ENCODE results near the gene ATP11C. TPM values are rescaled to one million over a fixed set of nuclear protein-coding genes. Genes with fewer than 3 reads are reported as not detected.

ATP11C gene
- polyA plus RNA-seq, 3 donors = 1.6 to 6.7 (median 2.5) TPM

DNA sequence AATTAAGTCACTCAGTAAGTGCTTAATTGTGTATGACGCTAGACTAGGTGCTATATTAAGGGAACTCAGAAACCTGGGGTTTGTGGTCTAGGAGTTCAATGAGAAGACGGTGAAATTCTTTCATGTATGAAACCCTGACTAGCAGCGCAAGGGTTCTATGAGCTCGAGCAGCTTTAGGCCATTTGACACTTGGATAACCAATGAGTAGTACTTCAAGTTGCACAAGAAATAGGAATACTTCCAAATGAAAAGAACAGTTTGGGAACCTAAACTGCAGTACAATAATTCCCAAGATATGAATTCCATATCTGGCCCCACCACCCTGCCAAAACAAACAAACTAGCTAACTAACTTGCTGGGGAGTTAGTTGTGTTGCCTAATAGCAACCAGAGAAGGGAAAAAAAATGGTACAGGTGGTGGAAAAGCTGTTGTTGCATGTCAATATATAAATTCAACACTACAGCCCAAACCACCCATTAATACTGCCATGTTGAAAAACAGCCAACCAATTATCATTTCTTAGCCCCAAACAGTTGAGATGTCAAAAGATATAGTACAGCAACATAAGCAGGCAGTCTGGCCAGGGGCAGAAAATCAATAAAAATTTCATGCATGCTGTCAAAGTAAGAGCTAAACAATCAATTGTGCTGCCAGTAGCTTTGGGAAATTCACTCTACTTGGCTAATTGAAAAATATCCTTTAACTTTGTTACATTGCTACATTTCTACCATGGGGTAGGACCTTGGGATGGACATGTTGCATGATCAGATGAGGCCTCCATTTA lies 170.3 kb downstream of the ATP11C start:
- Mint-ChIP-seq H3K27ac (no peak overlapping the region), H3K9me3 (no peaks in the 10 kb centered on the region), H3K4me3 (no peak overlapping the region), H3K4me1 (no peaks in the 10 kb centered on the region), H3K36me3 (peaks cover 0 to 22% of the 10 kb centered on the region in 2 donors), H3K27me3 (ENCODE audit: low read depth in 3 of 3) (peaks cover 0 to 3% (median 1%) of the 10 kb centered on the region in 3 donors)
- intact Hi-C loops (cut with micrococcal nuclease) = no loop called here
- Histone ChIP-seq H3K36me3 (replicated peaks in 1 of 2; ENCODE audit: control insufficient read depth in 1 of 2, insufficient read depth in 2 of 2, low read length in 2 of 2) (peaks cover 4 to 16% of the 10 kb centered on the region in 2 donors), H3K9me3 (replicated peaks in 1 of 2; ENCODE audit: control insufficient read depth in 1 of 2, insufficient read depth in 1 of 2, low read length in 2 of 2) (no peaks in the 10 kb centered on the region), H3K9ac (ENCODE audit: insufficient read depth, low read length, poor library complexity, severe bottlenecking) (no peak overlapping the region), H3K27ac (ENCODE audit: low read depth in 1 of 2, low read length in 2 of 2) (no peak overlapping the region), H3K4me2 (replicated peaks; ENCODE audit: extremely low read depth, low read length, poor library complexity, severe bottlenecking) (no peak overlapping the region), H2AFZ (ENCODE audit: insufficient read depth, low read depth, low read length, poor library complexity, severe bottlenecking) (no peak overlapping the region), H4K20me1 (ENCODE audit: insufficient read depth, low read length) (no peaks in the 10 kb centered on the region), H3K4me3 (replicated peaks in 1 of 3; ENCODE audit: low read depth in 2 of 3, low read length in 3 of 3) (no peak overlapping the region), H3K79me2 (ENCODE audit: insufficient read depth, low read length) (no peaks in the 10 kb centered on the region), H3K27me3 (ENCODE audit: control insufficient read depth in 2 of 2, insufficient read depth in 2 of 2, low read length in 2 of 2) (no peaks in the 10 kb centered on the region), H3K4me1 (ENCODE audit: control insufficient read depth in 1 of 2, insufficient read depth in 2 of 2, low read length in 2 of 2) (peaks cover 3 to 5% of the 10 kb centered on the region in 2 donors)
- DNase-seq = no peak
- TF ChIP-seq, protein P1, sequence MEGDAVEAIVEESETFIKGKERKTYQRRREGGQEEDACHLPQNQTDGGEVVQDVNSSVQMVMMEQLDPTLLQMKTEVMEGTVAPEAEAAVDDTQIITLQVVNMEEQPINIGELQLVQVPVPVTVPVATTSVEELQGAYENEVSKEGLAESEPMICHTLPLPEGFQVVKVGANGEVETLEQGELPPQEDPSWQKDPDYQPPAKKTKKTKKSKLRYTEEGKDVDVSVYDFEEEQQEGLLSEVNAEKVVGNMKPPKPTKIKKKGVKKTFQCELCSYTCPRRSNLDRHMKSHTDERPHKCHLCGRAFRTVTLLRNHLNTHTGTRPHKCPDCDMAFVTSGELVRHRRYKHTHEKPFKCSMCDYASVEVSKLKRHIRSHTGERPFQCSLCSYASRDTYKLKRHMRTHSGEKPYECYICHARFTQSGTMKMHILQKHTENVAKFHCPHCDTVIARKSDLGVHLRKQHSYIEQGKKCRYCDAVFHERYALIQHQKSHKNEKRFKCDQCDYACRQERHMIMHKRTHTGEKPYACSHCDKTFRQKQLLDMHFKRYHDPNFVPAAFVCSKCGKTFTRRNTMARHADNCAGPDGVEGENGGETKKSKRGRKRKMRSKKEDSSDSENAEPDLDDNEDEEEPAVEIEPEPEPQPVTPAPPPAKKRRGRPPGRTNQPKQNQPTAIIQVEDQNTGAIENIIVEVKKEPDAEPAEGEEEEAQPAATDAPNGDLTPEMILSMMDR (IDR thresholded peaks at IDR 0.05) = no peak
- no CpG with 5 or more reads among the region's 4 CpGs for WGBS (ENCODE audit: insufficient coverage)

GRCh38 chrX:139759637-139760036 lies 173.2 kb downstream of the ATP11C start:
- no peaks in the 10 kb centered on the region for H3K4me1 Mint-ChIP-seq
- peaks cover 2 to 8% (median 5%) of the 10 kb centered on the region in 7 donors for H3K9me3 Mint-ChIP-seq
- H3K4me2 ChIP-seq (replicated peaks; ENCODE audit: extremely low read depth, low read length, poor library complexity, severe bottlenecking) = no peak overlapping the region
- H3K27ac ChIP-seq (ENCODE audit: low read depth in 1 of 2, low read length in 2 of 2) = no peak overlapping the region
- H3K36me3 ChIP-seq (replicated peaks in 1 of 2; ENCODE audit: control insufficient read depth in 1 of 2, insufficient read depth in 2 of 2, low read length in 2 of 2) = peaks cover 1 to 32% of the 10 kb centered on the region in 2 donors
- H3K27me3 ChIP-seq (ENCODE audit: control insufficient read depth in 2 of 2, insufficient read depth in 2 of 2, low read length in 2 of 2) = no peaks in the 10 kb centered on the region
- peaks cover 0 to 5% of the 10 kb centered on the region in 2 donors for H3K9me3 ChIP-seq (replicated peaks in 1 of 2; ENCODE audit: control insufficient read depth in 1 of 2, insufficient read depth in 1 of 2, low read length in 2 of 2)
- TF ChIP-seq, protein P1 (IDR thresholded peaks at IDR 0.05) = no peak
- WGBS (ENCODE audit: insufficient coverage) = no CpG with 5 or more reads among the region's 4 CpGs
- no peaks in the 10 kb centered on the region for H3K79me2 ChIP-seq (ENCODE audit: insufficient read depth, low read length)
- H3K4me1 ChIP-seq (ENCODE audit: control insufficient read depth in 1 of 2, insufficient read depth in 2 of 2, low read length in 2 of 2) = no peaks in the 10 kb centered on the region
- H3K27ac Mint-ChIP-seq = no peak overlapping the region
- H2AFZ ChIP-seq (ENCODE audit: insufficient read depth, low read depth, low read length, poor library complexity, severe bottlenecking) = no peak overlapping the region
- intact Hi-C loops (cut with micrococcal nuclease) = no loop called here
- H3K27me3 Mint-ChIP-seq (ENCODE audit: low read depth in 3 of 3) = peaks cover 0 to 1% (median under 1%) of the 10 kb centered on the region in 3 donors
- H3K4me3 Mint-ChIP-seq = no peak overlapping the region
- peaks cover 9 to 39% of the 10 kb centered on the region in 2 donors for H3K36me3 Mint-ChIP-seq
- DNase-seq = no peak
- no peak overlapping the region for H3K4me3 ChIP-seq (replicated peaks in 1 of 3; ENCODE audit: low read depth in 2 of 3, low read length in 3 of 3)
- no peaks in the 10 kb centered on the region for H4K20me1 ChIP-seq (ENCODE audit: insufficient read depth, low read length)
- H3K9ac ChIP-seq (ENCODE audit: insufficient read depth, low read length, poor library complexity, severe bottlenecking) = no peak overlapping the region
